ENCODE data around the gene TINCR.

- no peak for TF ChIP-seq SMC3 (conservative IDR thresholded peaks at IDR 0.05; ENCODE audit: poor library complexity)
- no peak for TF ChIP-seq CTCF (IDR thresholded peaks at IDR 0.05; ENCODE audit: poor library complexity, severe bottlenecking)
- TF ChIP-seq TAF1 (IDR thresholded peaks at IDR 0.05; ENCODE audit: low read depth): no peak
- no peak for TF ChIP-seq EP300 (conservative IDR thresholded peaks at IDR 0.05; ENCODE audit: poor library complexity, severe bottlenecking)
- no peak for TF ChIP-seq REST (IDR thresholded peaks at IDR 0.05; ENCODE audit: borderline replicate concordance)
- no peak for TF ChIP-seq POLR2AphosphoS5 (IDR thresholded peaks at IDR 0.05)
- TF ChIP-seq EZH2 (IDR thresholded peaks at IDR 0.05; ENCODE audit: borderline replicate concordance, insufficient read depth, low read length, poor library complexity, severe bottlenecking): no peak
- no peak for TF ChIP-seq MXI1 (conservative IDR thresholded peaks at IDR 0.05; ENCODE audit: poor library complexity, severe bottlenecking)
These were observed 35.9 kb upstream of the TINCR start for GRCh38 chr19:5603626-5604025.

All from neural cell (in vitro differentiated cells).